Muscle of leg (tissue), 11 donors: ENCODE measurements around the gene GRK7. TPM values are rescaled to one million over a fixed set of nuclear protein-coding genes. Genes with fewer than 3 reads are reported as not detected.
"Not testable (repeated sequence)": the region's sequence is repeated elsewhere in the genome, so short reads cannot be mapped to it uniquely, and the experiment has no call there.

Experiments
- DNase-seq: peaks from one replicate; pipeline ENCODE4 v3.0.0; 2013
- H3K27ac ChIP-seq: one replicate; pipeline ENCODE4 v1.5.1; 2013; ENCODE audit warnings: mild to moderate bottlenecking, low read length, control low read depth
- H3K27me3 ChIP-seq: one replicate; pipeline ENCODE4 v1.6.1; 2013; ENCODE audit warnings: low read length; ENCODE audit not compliant: control insufficient read depth, insufficient read depth
- H3K36me3 ChIP-seq: one replicate; pipeline ENCODE4 v1.6.1; 2013; ENCODE audit warnings: low read length; ENCODE audit not compliant: control insufficient read depth, insufficient read depth
- H3K4me1 ChIP-seq: one replicate; pipeline ENCODE4 v1.6.1; 2013; ENCODE audit warnings: low read length; ENCODE audit not compliant: control insufficient read depth, insufficient read depth
- H3K4me3 ChIP-seq: one replicate; pipeline ENCODE4 v1.5.1; 2013; ENCODE audit warnings: low read length, control low read depth
- H3K9me3 ChIP-seq: replicated peaks from 2 replicates; pipeline ENCODE4 v1.6.1; 2013; ENCODE audit warnings: low read depth, low read length; ENCODE audit not compliant: control insufficient read depth
- WGBS: methylation state at CpG from one replicate; pipeline ENCODE4 v1.1.5; 2013; ENCODE audit warnings: missing lambda C conversion rate; ENCODE audit not compliant: insufficient coverage; 5-methylcytosine and 5-hydroxymethylcytosine counted together
- polyA plus RNA-seq, 8 donors: library from polyadenylated mRNA; unstranded; fragments of 120-200 nt; gene quantifications; one replicate each; pipeline versions ENCODE4 v1.2.1 to v1.2.3, GENCODE V29; 2013; ENCODE audit warnings: inconsistent platforms in 1 of 8, low replicate concordance in 1 of 8; ENCODE audit not compliant: insufficient read length in 8 of 8, insufficient read depth in 1 of 8
- total RNA-seq: library from RNA; stranded (reverse); fragments of 120-200 nt; gene quantifications from one replicate; pipeline ENCODE4 v1.2.4, GENCODE V29; 2013

Gene GRK7
- total and polyA plus RNA-seq, 9 donors: 0.04 to 0.13 (median 0.05) TPM; not detected in 4

GRCh38 chr3:141803538-141803937 lies 40.3 kb downstream of the GRK7 start:
- H3K4me3 ChIP-seq, H3K27me3 ChIP-seq, H3K27ac ChIP-seq, H3K36me3 ChIP-seq, DNase-seq, H3K9me3 ChIP-seq: not testable (repeated sequence)
- 88% methylated on average over 3 of the region's 6 CpGs for WGBS
- H3K4me1 ChIP-seq: peaks cover 12% of the 10 kb centered on the region

DNA sequence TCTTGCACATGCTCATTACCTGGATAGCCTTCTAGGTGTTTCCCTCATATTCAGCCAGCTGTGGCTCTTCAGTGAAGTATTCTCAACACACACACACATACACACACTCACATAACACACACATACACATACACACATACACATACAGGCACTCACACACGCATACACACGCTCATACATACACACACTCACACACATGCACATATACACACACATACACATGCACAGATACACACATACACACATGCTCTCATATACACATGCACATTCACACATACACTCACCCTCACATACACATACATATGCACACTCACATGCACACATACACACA lies 41.2 kb downstream of the GRK7 start:
- Histone ChIP-seq H3K4me1 (peaks cover 6% of the 10 kb centered on the region), H3K27ac (no peak overlapping the region), H3K36me3 (no peaks in the 10 kb centered on the region), H3K4me3 (no peak overlapping the region), H3K9me3 (no peaks in the 10 kb centered on the region), H3K27me3 (no peaks in the 10 kb centered on the region)
- no peak for DNase-seq
- WGBS: 94% methylated on average over 2 of the region's 2 CpGs

GRCh38 chr3:141804778-141805639 lies 41.8 kb downstream of the GRK7 start:
- 81% methylated on average over 14 of the region's 18 CpGs for WGBS
- no peaks in the 10 kb centered on the region for H3K36me3 ChIP-seq
- H3K27ac ChIP-seq: no peak overlapping the region
- no peaks in the 10 kb centered on the region for H3K27me3 ChIP-seq
- H3K4me3 ChIP-seq: no peak overlapping the region
- H3K9me3 ChIP-seq: no peaks in the 10 kb centered on the region
- DNase-seq: peak; percentile 41
- H3K4me1 ChIP-seq: peaks cover 6% of the 10 kb centered on the region

DNA sequence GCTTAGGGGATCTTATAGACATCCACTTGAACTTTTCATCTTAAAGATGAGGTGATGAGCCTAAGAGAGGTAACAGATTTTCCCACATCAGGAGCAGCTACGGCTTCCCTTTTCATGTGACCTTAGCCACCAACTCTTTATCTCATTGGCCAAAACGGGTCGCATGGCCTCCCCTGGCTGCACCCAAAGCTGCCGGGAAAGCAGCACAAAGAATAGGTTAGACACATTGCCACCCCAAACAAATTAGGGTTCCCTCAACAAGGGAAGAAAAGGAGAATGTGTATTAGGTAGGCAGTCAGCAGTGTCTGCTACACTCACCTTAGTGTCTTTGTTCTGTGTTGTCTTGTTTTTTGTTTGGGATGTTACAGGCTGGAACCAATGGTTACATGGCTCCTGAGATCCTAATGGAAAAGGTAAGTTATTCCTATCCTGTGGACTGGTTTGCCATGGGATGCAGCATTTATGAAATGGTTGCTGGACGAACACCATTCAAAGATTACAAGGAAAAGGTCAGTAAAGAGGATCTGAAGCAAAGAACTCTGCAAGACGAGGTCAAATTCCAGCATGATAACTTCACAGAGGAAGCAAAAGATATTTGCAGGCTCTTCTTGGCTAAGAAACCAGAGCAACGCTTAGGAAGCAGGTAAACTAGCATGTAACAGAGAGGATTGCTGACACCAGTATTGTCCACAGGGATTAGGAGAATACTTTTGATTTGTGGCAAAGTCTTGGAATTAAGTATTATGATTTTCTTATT lies 44.2 kb downstream of the GRK7 start:
- no peaks in the 10 kb centered on the region for H3K27me3 ChIP-seq
- no peak overlapping the region for H3K27ac ChIP-seq
- H3K36me3 ChIP-seq: no peaks in the 10 kb centered on the region
- H3K9me3 ChIP-seq: no peaks in the 10 kb centered on the region
- peaks cover 16% of the 10 kb centered on the region for H3K4me1 ChIP-seq
- no peak for DNase-seq
- H3K4me3 ChIP-seq: no peak overlapping the region
- 61% methylated on average over 3 of the region's 7 CpGs for WGBS

DNA sequence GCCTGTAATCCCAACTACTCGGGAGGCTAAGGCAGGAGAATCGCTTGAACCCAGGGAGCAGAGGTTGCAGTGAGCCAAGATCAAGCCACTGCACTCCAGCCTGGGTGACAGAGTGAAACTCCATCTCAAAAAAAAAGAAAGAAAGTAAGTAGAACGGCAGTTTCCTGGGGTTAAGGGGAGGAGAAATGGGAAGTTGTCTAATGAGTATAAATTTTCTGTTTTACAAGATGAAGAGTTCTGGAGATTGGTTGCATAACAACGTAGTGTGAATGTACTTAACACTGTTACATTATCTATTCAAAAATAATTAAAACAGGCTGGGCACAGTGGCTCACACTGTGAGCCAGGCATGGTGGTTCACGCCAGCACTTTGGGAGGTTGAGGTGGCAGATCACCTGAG lies 45.4 kb downstream of the GRK7 start:
- no CpG with 5 or more reads among the region's 5 CpGs for WGBS
- peaks cover 18% of the 10 kb centered on the region for H3K4me1 ChIP-seq
- no peak overlapping the region for H3K27ac ChIP-seq
- no peaks in the 10 kb centered on the region for H3K9me3 ChIP-seq
- no peak overlapping the region for H3K4me3 ChIP-seq
- no peak for DNase-seq
- H3K36me3 ChIP-seq: no peaks in the 10 kb centered on the region
- no peaks in the 10 kb centered on the region for H3K27me3 ChIP-seq

DNA sequence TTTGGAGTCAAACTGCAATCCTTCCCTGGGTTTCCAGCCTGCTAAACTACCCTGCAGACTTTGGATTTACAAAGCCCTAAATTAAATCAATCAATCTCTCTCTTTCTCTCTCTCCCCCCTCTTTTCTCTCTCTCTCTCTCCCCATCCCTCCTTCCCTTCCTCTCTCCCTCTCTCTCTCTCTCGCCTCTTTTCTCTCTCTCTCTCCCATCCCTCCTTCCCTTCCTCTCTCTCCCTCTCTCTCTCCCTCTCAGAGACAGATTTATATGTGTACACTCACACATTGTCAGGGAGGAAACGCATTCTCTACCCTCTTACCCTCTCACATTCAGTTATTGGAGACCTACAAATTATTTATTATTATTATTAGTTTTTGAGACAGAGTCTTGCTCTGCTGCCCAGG lies 47.0 kb downstream of the GRK7 start:
- Histone ChIP-seq H3K4me1 (peaks cover 16% of the 10 kb centered on the region), H3K27me3 (no peaks in the 10 kb centered on the region), H3K4me3 (no peak overlapping the region), H3K36me3 (no peaks in the 10 kb centered on the region), H3K9me3 (no peaks in the 10 kb centered on the region), H3K27ac (no peak overlapping the region)
- 75% methylated on average over 1 of the region's 2 CpGs for WGBS
- no peak for DNase-seq

DNA sequence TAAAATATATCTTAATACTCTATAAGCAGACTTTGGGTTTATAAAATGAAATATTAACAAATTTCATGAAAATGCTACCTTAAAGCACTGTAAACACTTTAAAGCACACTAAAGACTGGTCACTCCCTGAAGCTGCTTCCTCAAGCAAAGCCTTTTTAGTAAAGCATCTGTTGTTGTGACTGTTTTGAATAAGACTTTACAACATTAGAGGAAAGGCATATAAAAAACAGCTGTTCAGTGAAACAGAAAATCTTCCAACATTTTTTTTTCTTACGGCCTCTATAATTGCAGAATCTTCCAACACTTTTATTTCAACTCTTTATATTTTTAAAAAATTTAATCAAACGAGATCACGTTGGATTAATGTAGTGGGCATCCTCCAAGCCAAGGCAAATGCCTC lies 48.1 kb downstream of the GRK7 start:
- peaks cover 12% of the 10 kb centered on the region for H3K4me1 ChIP-seq
- WGBS: 55% methylated on average over 2 of the region's 3 CpGs
- H3K4me3 ChIP-seq: no peak overlapping the region
- no peaks in the 10 kb centered on the region for H3K27me3 ChIP-seq
- no peaks in the 10 kb centered on the region for H3K36me3 ChIP-seq
- H3K27ac ChIP-seq: no peak overlapping the region
- H3K9me3 ChIP-seq: peaks cover 2% of the 10 kb centered on the region
- peak; percentile 66 for DNase-seq

DNA sequence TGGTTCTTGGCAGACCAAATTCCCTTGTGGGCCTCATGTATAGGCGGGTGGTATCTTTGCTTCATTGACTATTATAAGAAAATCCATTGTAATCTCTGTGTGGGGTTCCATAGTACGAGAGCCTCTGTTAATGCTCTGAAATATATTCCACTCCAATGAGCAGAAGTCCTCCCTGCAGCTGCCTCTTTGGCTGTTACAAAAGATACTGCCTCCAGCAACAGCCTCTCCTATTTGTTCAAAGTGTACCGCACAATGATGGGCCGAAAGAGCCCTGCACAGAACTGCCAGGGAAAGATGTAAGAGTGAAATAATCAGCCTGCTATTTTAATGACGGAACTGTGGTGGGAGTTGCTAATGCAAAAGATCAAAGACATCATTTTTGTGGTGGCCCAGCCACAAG lies 48.9 kb downstream of the GRK7 start:
- peak; percentile 74 for DNase-seq
- no peaks in the 10 kb centered on the region for H3K27me3 ChIP-seq
- no peaks in the 10 kb centered on the region for H3K36me3 ChIP-seq
- H3K4me3 ChIP-seq: no peak overlapping the region
- H3K4me1 ChIP-seq: peaks cover 12% of the 10 kb centered on the region
- 33% methylated on average over 1 of the region's 5 CpGs for WGBS
- no peak overlapping the region for H3K27ac ChIP-seq
- H3K9me3 ChIP-seq: peaks cover 2% of the 10 kb centered on the region

- no peak for DNase-seq
- Histone ChIP-seq H3K27ac (no peak overlapping the region), H3K27me3 (no peaks in the 10 kb centered on the region), H3K9me3 (peaks cover 2% of the 10 kb centered on the region), H3K4me3 (no peak overlapping the region), H3K36me3 (no peaks in the 10 kb centered on the region), H3K4me1 (peaks cover 12% of the 10 kb centered on the region)
- WGBS: 72% methylated on average over 4 of the region's 4 CpGs
These were observed 49.4 kb downstream of the GRK7 start for GRCh38 chr3:141812586-141812985.
